Measurements from ENCODE around the gene PDE8A. TPM values are rescaled to one million over a fixed set of nuclear protein-coding genes. Genes with fewer than 3 reads are reported as not detected.

Gene PDE8A
- total and polyA plus RNA-seq, 4 donors, result 11.2 to 47.5 (median 16.6) TPM

GRCh38 chr15:85013785-85014184 lies 32.1 kb downstream of the PDE8A start:
- Histone ChIP-seq H3K4me1 (ENCODE audit: control insufficient read depth in 4 of 4, insufficient read depth in 4 of 4, low read length in 3 of 4) (peaks cover 4 to 34% (median 23%) of the 10 kb centered on the region in 4 donors), H3K36me3 (ENCODE audit: control insufficient read depth in 4 of 4, insufficient read depth in 3 of 4, low read depth in 1 of 4, low read length in 3 of 4) (no peaks in the 10 kb centered on the region), H3K27ac (ENCODE audit: low read depth in 1 of 2, low read length in 2 of 2) (peak overlapping the region in 1 of 2 donors; percentile 13), H3K9me3 (ENCODE audit: control insufficient read depth in 4 of 4, low read length in 3 of 4) (no peaks in the 10 kb centered on the region), H3K27me3 (ENCODE audit: control insufficient read depth in 4 of 4, insufficient read depth in 4 of 4, low read length in 3 of 4) (no peaks in the 10 kb centered on the region), H3K9ac (ENCODE audit: low read depth in 1 of 2, low read length in 2 of 2) (no peak overlapping the region), H3K4me3 (ENCODE audit: low read depth in 1 of 3, low read length in 3 of 3) (no peak overlapping the region)
- 93% methylated on average over 4 of the region's 4 CpGs for WGBS
- DNase-seq (ENCODE audit: low spot score), result no peak
- no peak for TF ChIP-seq FOXA1 (IDR thresholded peaks at IDR 0.05)
- TF ChIP-seq, protein P1, sequence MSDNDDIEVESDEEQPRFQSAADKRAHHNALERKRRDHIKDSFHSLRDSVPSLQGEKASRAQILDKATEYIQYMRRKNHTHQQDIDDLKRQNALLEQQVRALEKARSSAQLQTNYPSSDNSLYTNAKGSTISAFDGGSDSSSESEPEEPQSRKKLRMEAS (IDR thresholded peaks at IDR 0.05), result no peak
- no peak for TF ChIP-seq RAD21 (IDR thresholded peaks at IDR 0.05)
- TF ChIP-seq, protein P2, sequence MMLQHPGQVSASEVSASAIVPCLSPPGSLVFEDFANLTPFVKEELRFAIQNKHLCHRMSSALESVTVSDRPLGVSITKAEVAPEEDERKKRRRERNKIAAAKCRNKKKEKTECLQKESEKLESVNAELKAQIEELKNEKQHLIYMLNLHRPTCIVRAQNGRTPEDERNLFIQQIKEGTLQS (IDR thresholded peaks at IDR 0.05), result no peak
- TF ChIP-seq TAF1 (conservative IDR thresholded peaks at IDR 0.05), result no peak
- TF ChIP-seq HNF4G (IDR thresholded peaks at IDR 0.05), result no peak
- TF ChIP-seq JUND (IDR thresholded peaks at IDR 0.05), result no peak
- TF ChIP-seq, protein P3, sequence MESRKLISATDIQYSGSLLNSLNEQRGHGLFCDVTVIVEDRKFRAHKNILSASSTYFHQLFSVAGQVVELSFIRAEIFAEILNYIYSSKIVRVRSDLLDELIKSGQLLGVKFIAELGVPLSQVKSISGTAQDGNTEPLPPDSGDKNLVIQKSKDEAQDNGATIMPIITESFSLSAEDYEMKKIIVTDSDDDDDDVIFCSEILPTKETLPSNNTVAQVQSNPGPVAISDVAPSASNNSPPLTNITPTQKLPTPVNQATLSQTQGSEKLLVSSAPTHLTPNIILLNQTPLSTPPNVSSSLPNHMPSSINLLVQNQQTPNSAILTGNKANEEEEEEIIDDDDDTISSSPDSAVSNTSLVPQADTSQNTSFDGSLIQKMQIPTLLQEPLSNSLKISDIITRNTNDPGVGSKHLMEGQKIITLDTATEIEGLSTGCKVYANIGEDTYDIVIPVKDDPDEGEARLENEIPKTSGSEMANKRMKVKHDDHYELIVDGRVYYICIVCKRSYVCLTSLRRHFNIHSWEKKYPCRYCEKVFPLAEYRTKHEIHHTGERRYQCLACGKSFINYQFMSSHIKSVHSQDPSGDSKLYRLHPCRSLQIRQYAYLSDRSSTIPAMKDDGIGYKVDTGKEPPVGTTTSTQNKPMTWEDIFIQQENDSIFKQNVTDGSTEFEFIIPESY (IDR thresholded peaks at IDR 0.05), result no peak
- TF ChIP-seq NR2F2 (IDR thresholded peaks at IDR 0.05), result no peak

GRCh38 chr15:85014932-85015331 lies 33.3 kb downstream of the PDE8A start:
- H3K4me1 ChIP-seq (ENCODE audit: control insufficient read depth in 4 of 4, insufficient read depth in 4 of 4, low read length in 3 of 4), result peaks cover 2 to 23% (median 14%) of the 10 kb centered on the region in 4 donors
- H3K9me3 ChIP-seq (ENCODE audit: control insufficient read depth in 4 of 4, low read length in 3 of 4), result no peaks in the 10 kb centered on the region
- H3K4me3 ChIP-seq (ENCODE audit: low read depth in 1 of 3, low read length in 3 of 3), result no peak overlapping the region
- no peaks in the 10 kb centered on the region for H3K36me3 ChIP-seq (ENCODE audit: control insufficient read depth in 4 of 4, insufficient read depth in 3 of 4, low read depth in 1 of 4, low read length in 3 of 4)
- TF ChIP-seq, protein P1 (IDR thresholded peaks at IDR 0.05), result no peak
- no peak for TF ChIP-seq FOXA1 (IDR thresholded peaks at IDR 0.05)
- TF ChIP-seq HNF4G (IDR thresholded peaks at IDR 0.05), result no peak
- TF ChIP-seq JUND (IDR thresholded peaks at IDR 0.05), result no peak
- no peak for TF ChIP-seq HNF4A (conservative IDR thresholded peaks at IDR 0.05)
- TF ChIP-seq, protein P2 (IDR thresholded peaks at IDR 0.05), result no peak
- TF ChIP-seq CTCF (IDR thresholded peaks at IDR 0.05; ENCODE audit: low read depth, low read length, missing input control), result no peak
- no peak for TF ChIP-seq NR2F2 (IDR thresholded peaks at IDR 0.05)
- no peak overlapping the region for H3K9ac ChIP-seq (ENCODE audit: low read depth in 1 of 2, low read length in 2 of 2)
- DNase-seq (ENCODE audit: low spot score), result no peak
- no peaks in the 10 kb centered on the region for H3K27me3 ChIP-seq (ENCODE audit: control insufficient read depth in 4 of 4, insufficient read depth in 4 of 4, low read length in 3 of 4)
- 90% methylated on average over 6 of the region's 6 CpGs for WGBS
- H3K27ac ChIP-seq (ENCODE audit: low read depth in 1 of 2, low read length in 2 of 2), result no peak overlapping the region

DNA sequence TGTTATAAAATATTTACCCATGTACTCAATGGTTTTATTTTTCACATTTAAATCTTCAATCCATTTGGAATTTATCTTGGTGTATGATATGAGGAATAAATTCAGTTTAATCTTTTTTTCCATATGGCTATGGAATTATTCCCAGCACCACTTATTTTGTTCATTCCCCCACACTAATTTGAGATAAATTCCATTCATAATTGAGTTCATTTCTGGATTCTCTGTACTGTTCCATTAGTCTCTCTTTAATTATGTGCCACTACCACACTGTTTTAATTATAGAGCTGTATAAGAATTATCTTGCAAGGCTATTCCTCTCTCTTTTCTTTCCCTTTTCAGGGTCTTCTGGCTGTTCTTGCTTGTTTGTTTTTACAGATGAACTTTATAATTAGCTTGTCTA lies 34.6 kb downstream of the PDE8A start:
- no peak overlapping the region for H3K27ac ChIP-seq (ENCODE audit: low read depth in 1 of 2, low read length in 2 of 2)
- TF ChIP-seq HNF4A (conservative IDR thresholded peaks at IDR 0.05) (no peak), EGR1 (IDR thresholded peaks at IDR 0.05; ENCODE audit: low read depth in 2 of 2) (no peak), TAF1 (conservative IDR thresholded peaks at IDR 0.05) (no peak)
- TF ChIP-seq, protein P1 (IDR thresholded peaks at IDR 0.05), result no peak
- no peak overlapping the region for H3K9ac ChIP-seq (ENCODE audit: low read depth in 1 of 2, low read length in 2 of 2)
- no peaks in the 10 kb centered on the region for H3K27me3 ChIP-seq (ENCODE audit: control insufficient read depth in 4 of 4, insufficient read depth in 4 of 4, low read length in 3 of 4)
- H3K9me3 ChIP-seq (ENCODE audit: control insufficient read depth in 4 of 4, low read length in 3 of 4), result no peaks in the 10 kb centered on the region
- DNase-seq (ENCODE audit: low spot score), result no peak
- peaks cover 2 to 17% (median 4%) of the 10 kb centered on the region in 4 donors for H3K4me1 ChIP-seq (ENCODE audit: control insufficient read depth in 4 of 4, insufficient read depth in 4 of 4, low read length in 3 of 4)
- H3K36me3 ChIP-seq (ENCODE audit: control insufficient read depth in 4 of 4, insufficient read depth in 3 of 4, low read depth in 1 of 4, low read length in 3 of 4), result no peaks in the 10 kb centered on the region
- no peak overlapping the region for H3K4me3 ChIP-seq (ENCODE audit: low read depth in 1 of 3, low read length in 3 of 3)
